ENCODE data around the gene PON1. TPM values are rescaled to one million over a fixed set of nuclear protein-coding genes. Genes with fewer than 3 reads are reported as not detected.

Gene PON1
- total and polyA plus RNA-seq, 3 experiments from 2014 or later: not detected

GRCh38 chr7:95296456-95296855 is 27.9 kb downstream of the PON1 start:
- ChIA-PET CTCF (no interaction called here), POLR2A (no interaction called here)
- Histone ChIP-seq H3K4me1 (ENCODE audit: insufficient read depth, low read length) (no peaks in the 10 kb centered on the region), H3K27ac (ENCODE audit: low read depth, low read length) (no peak overlapping the region), H3K36me3 (ENCODE audit: insufficient read depth, low read length) (no peaks in the 10 kb centered on the region), H3K9me3 (ENCODE audit: low read length) (no peaks in the 10 kb centered on the region), H3K4me3 (ENCODE audit: low read length) (no peak overlapping the region), H3K27me3 (ENCODE audit: insufficient read depth, low read length, poor library complexity, severe bottlenecking) (no peaks in the 10 kb centered on the region)
- H3K27me3 Mint-ChIP-seq: peaks cover 0 to 37% of the 10 kb centered on the region in 2 donors
- no peak overlapping the region for H3K4me3 Mint-ChIP-seq
- H3K36me3 Mint-ChIP-seq: no peaks in the 10 kb centered on the region
- H3K27ac Mint-ChIP-seq: no peak overlapping the region
- no peaks in the 10 kb centered on the region for H3K4me1 Mint-ChIP-seq
- H3K9me3 Mint-ChIP-seq: peaks cover 0 to 2% (median 0%) of the 10 kb centered on the region in 5 donors
- DNase-seq: no peak

DNA sequence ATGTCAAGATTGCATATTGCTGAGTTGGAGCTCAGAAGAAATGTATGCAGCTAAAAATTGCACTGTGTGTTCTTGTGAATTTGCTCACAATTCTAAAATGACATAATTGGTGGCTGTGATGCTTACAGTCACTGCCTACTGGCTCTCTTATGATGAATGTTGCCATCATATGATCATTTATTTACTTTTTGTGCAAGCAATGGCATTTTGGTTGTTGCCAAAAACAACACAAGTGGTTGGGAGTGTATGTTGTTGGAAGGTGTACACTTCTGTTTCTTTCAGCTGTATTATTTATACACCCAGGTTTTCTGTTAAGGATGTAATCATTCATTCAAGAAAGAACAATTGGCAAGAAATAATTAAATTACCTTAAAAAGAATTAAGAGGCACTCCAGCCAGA is 28.9 kb downstream of the PON1 start:
- no peak for DNase-seq
- Mint-ChIP-seq H3K36me3 (no peaks in the 10 kb centered on the region), H3K4me1 (no peaks in the 10 kb centered on the region), H3K27me3 (peaks cover 3 to 38% of the 10 kb centered on the region in 2 donors), H3K4me3 (no peak overlapping the region), H3K27ac (no peak overlapping the region), H3K9me3 (peaks cover 0 to 2% (median 0%) of the 10 kb centered on the region in 5 donors)
- Histone ChIP-seq H3K27ac (ENCODE audit: low read depth, low read length) (no peak overlapping the region), H3K9me3 (ENCODE audit: low read length) (no peaks in the 10 kb centered on the region), H3K4me3 (ENCODE audit: low read length) (no peak overlapping the region), H3K36me3 (ENCODE audit: insufficient read depth, low read length) (no peaks in the 10 kb centered on the region), H3K4me1 (ENCODE audit: insufficient read depth, low read length) (no peaks in the 10 kb centered on the region), H3K27me3 (ENCODE audit: insufficient read depth, low read length, poor library complexity, severe bottlenecking) (no peaks in the 10 kb centered on the region)
- ChIA-PET CTCF (interaction anchor here (1.0 kb wide), 1 partner anchor 15 kb away, joined by 3 read pairs; no protein-coding TSS in a partner anchor), POLR2A (no interaction called here)

DNA sequence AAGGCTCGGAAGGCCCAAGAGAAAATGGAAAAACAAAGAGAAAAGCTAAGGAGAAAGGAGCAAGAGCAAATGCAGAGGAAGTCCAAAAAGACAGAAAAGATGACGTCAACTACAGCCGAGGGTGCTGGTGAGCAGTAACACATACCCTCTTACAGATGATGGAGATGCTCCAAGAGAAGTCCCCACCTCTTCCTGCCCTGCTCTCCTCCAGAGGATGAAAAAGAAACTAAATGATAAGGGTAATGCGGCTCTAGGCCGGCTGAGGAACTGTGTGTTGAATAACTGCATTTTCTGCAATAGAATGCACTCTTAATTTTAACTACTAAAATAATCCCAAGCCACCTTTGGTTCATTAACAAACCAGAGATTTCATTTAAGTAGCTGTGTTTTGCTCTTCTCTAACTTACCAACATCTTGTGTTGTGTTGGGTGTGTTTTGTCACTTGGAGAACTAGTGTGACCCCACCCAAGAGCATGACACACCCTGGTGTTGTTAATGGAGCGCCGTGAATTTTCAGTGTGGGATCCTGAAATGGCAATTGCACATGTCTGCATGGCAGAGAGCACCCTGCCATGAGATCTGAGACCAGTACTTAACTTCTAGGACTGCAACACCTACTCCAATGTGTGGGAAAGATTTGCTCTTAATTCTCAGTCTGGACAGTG is 34.0 kb downstream of the PON1 start:
- no peaks in the 10 kb centered on the region for H3K27me3 ChIP-seq (ENCODE audit: insufficient read depth, low read length, poor library complexity, severe bottlenecking)
- no peaks in the 10 kb centered on the region for H3K36me3 ChIP-seq (ENCODE audit: insufficient read depth, low read length)
- Mint-ChIP-seq H3K27me3 (peaks cover 21 to 29% of the 10 kb centered on the region in 2 donors), H3K27ac (no peak overlapping the region), H3K4me3 (no peak overlapping the region), H3K4me1 (no peaks in the 10 kb centered on the region), H3K9me3 (peaks cover 0 to 2% (median 0%) of the 10 kb centered on the region in 5 donors), H3K36me3 (no peaks in the 10 kb centered on the region)
- ChIA-PET CTCF (no interaction called here), POLR2A (no interaction called here)
- H3K9me3 ChIP-seq (ENCODE audit: low read length): no peaks in the 10 kb centered on the region
- DNase-seq: no peak
- no peak overlapping the region for H3K27ac ChIP-seq (ENCODE audit: low read depth, low read length)
- no peak overlapping the region for H3K4me3 ChIP-seq (ENCODE audit: low read length)
- H3K4me1 ChIP-seq (ENCODE audit: insufficient read depth, low read length): no peaks in the 10 kb centered on the region

- no peaks in the 10 kb centered on the region for H3K4me1 Mint-ChIP-seq
- DNase-seq: no peak
- H3K27ac Mint-ChIP-seq: no peak overlapping the region
- H3K4me3 Mint-ChIP-seq: no peak overlapping the region
- Histone ChIP-seq H3K4me1 (ENCODE audit: insufficient read depth, low read length) (no peaks in the 10 kb centered on the region), H3K27me3 (ENCODE audit: insufficient read depth, low read length, poor library complexity, severe bottlenecking) (no peaks in the 10 kb centered on the region), H3K36me3 (ENCODE audit: insufficient read depth, low read length) (no peaks in the 10 kb centered on the region), H3K4me3 (ENCODE audit: low read length) (no peak overlapping the region), H3K27ac (ENCODE audit: low read depth, low read length) (no peak overlapping the region), H3K9me3 (ENCODE audit: low read length) (no peaks in the 10 kb centered on the region)
- ChIA-PET POLR2A (no interaction called here), CTCF (no interaction called here)
- H3K36me3 Mint-ChIP-seq: no peaks in the 10 kb centered on the region
- no peaks in the 10 kb centered on the region for H3K9me3 Mint-ChIP-seq
- peaks cover 19 to 24% of the 10 kb centered on the region in 2 donors for H3K27me3 Mint-ChIP-seq
Observed at GRCh38 chr7:95286096-95286495, 38.2 kb downstream of the PON1 start.

- Histone ChIP-seq H3K27me3 (ENCODE audit: insufficient read depth, low read length, poor library complexity, severe bottlenecking) (no peaks in the 10 kb centered on the region), H3K4me3 (ENCODE audit: low read length) (no peak overlapping the region), H3K36me3 (ENCODE audit: insufficient read depth, low read length) (no peaks in the 10 kb centered on the region), H3K27ac (ENCODE audit: low read depth, low read length) (no peak overlapping the region), H3K9me3 (ENCODE audit: low read length) (no peaks in the 10 kb centered on the region), H3K4me1 (ENCODE audit: insufficient read depth, low read length) (no peaks in the 10 kb centered on the region)
- Mint-ChIP-seq H3K36me3 (no peaks in the 10 kb centered on the region), H3K4me3 (no peak overlapping the region), H3K4me1 (no peaks in the 10 kb centered on the region), H3K27ac (no peak overlapping the region), H3K27me3 (peaks cover 6 to 25% of the 10 kb centered on the region in 2 donors), H3K9me3 (no peaks in the 10 kb centered on the region)
- DNase-seq: no peak
- CTCF ChIA-PET: no interaction called here
- POLR2A ChIA-PET: no interaction called here
Observed at GRCh38 chr7:95279417-95279816, 44.9 kb downstream of the PON1 start.

DNA sequence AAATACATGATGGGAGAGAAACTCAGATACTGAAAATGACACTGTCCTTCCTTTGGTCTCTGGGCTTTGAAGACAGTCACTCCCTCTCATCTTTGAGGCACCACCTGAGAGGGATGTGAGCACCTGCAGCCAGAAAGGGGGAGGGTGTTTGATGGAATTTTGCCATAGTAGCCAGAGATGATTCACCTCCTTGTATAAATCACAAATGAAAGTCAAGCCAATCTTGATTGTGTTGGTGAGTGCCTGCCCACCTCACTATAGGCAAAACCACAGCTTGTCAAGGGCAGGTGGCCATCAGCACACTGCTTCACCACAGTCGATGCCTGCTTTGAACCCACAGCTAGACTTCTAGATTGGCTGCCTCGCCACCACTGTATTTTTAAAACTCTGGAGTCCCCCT is 48.2 kb downstream of the PON1 start:
- Histone ChIP-seq H3K27ac (ENCODE audit: low read depth, low read length) (no peak overlapping the region), H3K4me1 (ENCODE audit: insufficient read depth, low read length) (no peaks in the 10 kb centered on the region), H3K4me3 (ENCODE audit: low read length) (no peak overlapping the region), H3K27me3 (ENCODE audit: insufficient read depth, low read length, poor library complexity, severe bottlenecking) (no peaks in the 10 kb centered on the region), H3K9me3 (ENCODE audit: low read length) (no peaks in the 10 kb centered on the region), H3K36me3 (ENCODE audit: insufficient read depth, low read length) (no peaks in the 10 kb centered on the region)
- H3K9me3 Mint-ChIP-seq: no peaks in the 10 kb centered on the region
- H3K4me1 Mint-ChIP-seq: no peaks in the 10 kb centered on the region
- CTCF ChIA-PET: no interaction called here
- H3K36me3 Mint-ChIP-seq: no peaks in the 10 kb centered on the region
- POLR2A ChIA-PET: no interaction called here
- no peak overlapping the region for H3K4me3 Mint-ChIP-seq
- DNase-seq: no peak
- H3K27ac Mint-ChIP-seq: no peak overlapping the region
- peaks cover 3 to 29% of the 10 kb centered on the region in 2 donors for H3K27me3 Mint-ChIP-seq

- Mint-ChIP-seq H3K4me1 (no peaks in the 10 kb centered on the region), H3K9me3 (no peaks in the 10 kb centered on the region), H3K36me3 (no peaks in the 10 kb centered on the region), H3K27ac (no peak overlapping the region), H3K4me3 (no peak overlapping the region), H3K27me3 (peaks cover 4 to 9% of the 10 kb centered on the region in 2 donors)
- Histone ChIP-seq H3K4me1 (ENCODE audit: insufficient read depth, low read length) (no peaks in the 10 kb centered on the region), H3K27ac (ENCODE audit: low read depth, low read length) (no peak overlapping the region), H3K36me3 (ENCODE audit: insufficient read depth, low read length) (no peaks in the 10 kb centered on the region), H3K9me3 (ENCODE audit: low read length) (no peaks in the 10 kb centered on the region), H3K4me3 (ENCODE audit: low read length) (no peak overlapping the region), H3K27me3 (ENCODE audit: insufficient read depth, low read length, poor library complexity, severe bottlenecking) (no peaks in the 10 kb centered on the region)
- CTCF ChIA-PET: no interaction called here
- no peak for DNase-seq
- POLR2A ChIA-PET: no interaction called here
Observed at GRCh38 chr7:95269640-95270039, 54.7 kb downstream of the PON1 start.

DNA sequence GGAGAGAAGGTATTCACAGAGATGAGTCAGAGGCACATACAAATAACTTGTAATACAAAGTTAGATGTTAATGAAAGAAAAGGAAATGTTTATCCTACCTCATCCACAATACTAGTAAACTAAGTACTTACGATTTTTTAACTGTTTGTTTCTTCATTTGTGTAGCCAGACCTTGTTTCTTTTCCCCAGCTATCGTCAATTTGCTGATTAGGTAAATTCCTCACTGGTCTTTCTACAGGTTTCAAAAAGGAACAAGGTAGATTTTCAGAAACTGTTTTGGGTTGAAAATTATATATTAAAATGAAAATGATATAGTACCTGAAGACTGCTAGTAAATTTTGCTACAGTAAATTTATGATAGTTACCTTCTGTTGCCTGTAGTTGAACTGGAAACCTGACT is 56.6 kb downstream of the PON1 start:
- H3K9me3 ChIP-seq (ENCODE audit: low read length): no peaks in the 10 kb centered on the region
- DNase-seq: no peak
- ChIA-PET CTCF (no interaction called here), POLR2A (no interaction called here)
- Mint-ChIP-seq H3K27me3 (peaks cover 4 to 9% of the 10 kb centered on the region in 2 donors), H3K36me3 (no peaks in the 10 kb centered on the region), H3K9me3 (no peaks in the 10 kb centered on the region), H3K4me1 (no peaks in the 10 kb centered on the region), H3K4me3 (no peak overlapping the region), H3K27ac (no peak overlapping the region)
- H3K4me3 ChIP-seq (ENCODE audit: low read length): no peak overlapping the region
- H3K4me1 ChIP-seq (ENCODE audit: insufficient read depth, low read length): no peaks in the 10 kb centered on the region
- H3K36me3 ChIP-seq (ENCODE audit: insufficient read depth, low read length): no peaks in the 10 kb centered on the region
- no peak overlapping the region for H3K27ac ChIP-seq (ENCODE audit: low read depth, low read length)
- no peaks in the 10 kb centered on the region for H3K27me3 ChIP-seq (ENCODE audit: insufficient read depth, low read length, poor library complexity, severe bottlenecking)

Measured in CD8-positive, alpha-beta memory T cell (primary cell).